IPS-15b (cell line): ENCODE results near the gene FBXO42.
"Not testable (repeated sequence)": the region's sequence is repeated elsewhere in the genome, so short reads cannot be mapped to it uniquely, and the experiment has no call there.

Experiments
- H3K27me3 ChIP-seq: one replicate; pipeline ENCODE4 v1.6.1; 2013; ENCODE audit warnings: low read length; ENCODE audit not compliant: control insufficient read depth, insufficient read depth
- H3K36me3 ChIP-seq: one replicate; pipeline ENCODE4 v1.6.1; 2013; ENCODE audit warnings: low read length; ENCODE audit not compliant: control insufficient read depth, insufficient read depth
- H3K4me1 ChIP-seq: one replicate; pipeline ENCODE4 v1.6.1; 2013; ENCODE audit warnings: mild to moderate bottlenecking, low read length; ENCODE audit not compliant: control insufficient read depth, insufficient read depth
- H3K4me3 ChIP-seq: one replicate; pipeline ENCODE4 v1.5.1; 2013; ENCODE audit warnings: low read depth, low read length
- H3K9ac ChIP-seq: one replicate; pipeline ENCODE4 v1.6.1; 2013; ENCODE audit warnings: low read depth, mild to moderate bottlenecking, low read length
- H3K9me3 ChIP-seq: one replicate; pipeline ENCODE4 v1.6.1; 2013; ENCODE audit warnings: mild to moderate bottlenecking, low read length; ENCODE audit not compliant: control insufficient read depth, insufficient read depth

The FBXO42 gene

DNA sequence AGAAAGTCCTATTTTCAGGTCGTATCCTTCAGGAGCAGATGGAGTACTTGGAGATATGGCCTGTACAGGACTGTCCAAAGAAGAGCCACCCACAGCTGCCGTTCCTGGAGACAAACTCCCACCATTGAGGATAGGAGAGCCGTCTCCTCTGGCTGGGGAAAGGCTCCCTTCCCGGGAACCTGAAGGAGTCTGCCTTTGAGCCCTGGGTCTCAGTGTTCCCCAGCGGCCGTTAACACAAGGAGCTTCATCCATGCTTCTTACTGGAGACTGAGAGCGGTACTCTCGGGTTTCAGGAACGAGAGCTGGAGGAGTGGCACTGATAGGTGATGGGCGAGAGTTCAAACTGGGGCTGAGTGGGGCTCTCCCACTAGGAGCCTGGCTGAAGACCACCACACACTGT is 100.9 kb downstream of the FBXO42 start:
- Histone ChIP-seq H3K36me3 (peaks cover 14% of the 10 kb centered on the region), H3K9me3 (no peaks in the 10 kb centered on the region), H3K4me3 (no peak overlapping the region), H3K9ac (no peak overlapping the region), H3K4me1 (no peaks in the 10 kb centered on the region), H3K27me3 (no peaks in the 10 kb centered on the region)

DNA sequence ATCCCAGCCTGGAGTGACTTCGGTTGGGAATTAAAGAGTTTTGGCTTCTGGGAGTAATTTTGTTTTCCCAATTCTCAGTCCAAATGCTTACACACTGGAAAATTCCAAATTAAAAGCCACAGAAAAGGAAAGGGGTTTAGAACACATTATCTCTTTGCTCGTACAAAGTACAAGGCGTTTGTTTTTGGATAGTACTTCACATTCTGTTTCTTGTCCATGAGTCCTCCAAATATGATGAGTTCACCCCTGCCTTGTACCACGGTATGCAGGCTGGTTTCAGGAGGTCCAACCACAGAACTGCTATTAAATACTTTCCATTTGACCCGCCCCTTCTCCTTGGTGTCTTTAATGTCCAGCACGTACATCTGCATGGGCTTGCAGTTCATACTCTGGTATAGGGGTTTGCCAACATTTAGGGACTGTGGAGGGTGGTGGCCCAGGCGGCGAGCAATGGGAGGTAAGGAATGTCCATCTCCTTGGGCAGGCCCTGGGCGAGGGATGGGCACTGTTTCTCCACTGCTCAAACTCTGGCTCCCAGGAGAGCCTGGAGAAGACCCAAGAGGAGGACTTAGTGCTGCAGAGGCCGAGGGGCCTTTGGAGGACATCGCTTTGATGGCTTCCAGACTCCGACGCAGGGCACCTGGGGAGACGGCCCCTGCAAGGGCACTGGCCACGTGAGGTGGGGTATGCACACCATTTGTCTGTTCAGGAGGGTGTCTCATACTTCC is 101.6 kb downstream of the FBXO42 start:
- no peaks in the 10 kb centered on the region for H3K27me3 ChIP-seq
- H3K36me3 ChIP-seq: peaks cover 14% of the 10 kb centered on the region
- no peak overlapping the region for H3K4me3 ChIP-seq
- no peaks in the 10 kb centered on the region for H3K4me1 ChIP-seq
- no peaks in the 10 kb centered on the region for H3K9me3 ChIP-seq
- H3K9ac ChIP-seq: no peak overlapping the region

DNA sequence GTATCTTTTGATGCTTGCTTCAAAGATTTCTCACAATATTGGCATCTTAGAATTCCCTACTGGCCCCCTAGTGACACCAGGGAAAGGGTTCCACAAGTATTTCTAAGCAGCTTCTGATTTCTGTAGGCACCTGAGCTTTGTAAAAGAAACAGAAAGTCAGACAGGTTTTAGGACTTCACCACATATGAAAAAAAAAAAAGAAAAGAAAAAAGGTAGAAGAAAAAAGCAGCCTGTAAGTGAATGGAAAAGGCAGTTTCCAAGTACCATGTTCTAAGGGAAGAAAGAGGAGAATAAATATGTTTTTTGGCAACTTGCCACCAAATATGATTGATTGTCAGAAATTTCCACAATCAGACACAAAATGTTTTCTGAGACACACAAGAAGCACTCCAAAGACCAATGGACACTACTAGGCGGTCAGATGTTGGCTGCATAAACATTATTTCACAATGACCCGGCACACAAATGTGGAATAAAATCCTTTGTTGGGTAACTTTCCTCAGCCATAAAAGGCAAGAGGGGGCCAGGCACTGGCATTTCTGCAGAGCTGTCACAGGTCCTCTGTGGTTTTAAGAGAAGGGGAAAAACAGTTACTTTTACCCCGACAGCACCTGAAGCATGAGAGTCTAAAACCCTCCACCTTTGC is 102.6 kb downstream of the FBXO42 start:
- Histone ChIP-seq H3K4me1 (no peaks in the 10 kb centered on the region), H3K9me3 (no peaks in the 10 kb centered on the region), H3K4me3 (no peak overlapping the region), H3K27me3 (no peaks in the 10 kb centered on the region), H3K9ac (no peak overlapping the region), H3K36me3 (peaks cover 14% of the 10 kb centered on the region)

DNA sequence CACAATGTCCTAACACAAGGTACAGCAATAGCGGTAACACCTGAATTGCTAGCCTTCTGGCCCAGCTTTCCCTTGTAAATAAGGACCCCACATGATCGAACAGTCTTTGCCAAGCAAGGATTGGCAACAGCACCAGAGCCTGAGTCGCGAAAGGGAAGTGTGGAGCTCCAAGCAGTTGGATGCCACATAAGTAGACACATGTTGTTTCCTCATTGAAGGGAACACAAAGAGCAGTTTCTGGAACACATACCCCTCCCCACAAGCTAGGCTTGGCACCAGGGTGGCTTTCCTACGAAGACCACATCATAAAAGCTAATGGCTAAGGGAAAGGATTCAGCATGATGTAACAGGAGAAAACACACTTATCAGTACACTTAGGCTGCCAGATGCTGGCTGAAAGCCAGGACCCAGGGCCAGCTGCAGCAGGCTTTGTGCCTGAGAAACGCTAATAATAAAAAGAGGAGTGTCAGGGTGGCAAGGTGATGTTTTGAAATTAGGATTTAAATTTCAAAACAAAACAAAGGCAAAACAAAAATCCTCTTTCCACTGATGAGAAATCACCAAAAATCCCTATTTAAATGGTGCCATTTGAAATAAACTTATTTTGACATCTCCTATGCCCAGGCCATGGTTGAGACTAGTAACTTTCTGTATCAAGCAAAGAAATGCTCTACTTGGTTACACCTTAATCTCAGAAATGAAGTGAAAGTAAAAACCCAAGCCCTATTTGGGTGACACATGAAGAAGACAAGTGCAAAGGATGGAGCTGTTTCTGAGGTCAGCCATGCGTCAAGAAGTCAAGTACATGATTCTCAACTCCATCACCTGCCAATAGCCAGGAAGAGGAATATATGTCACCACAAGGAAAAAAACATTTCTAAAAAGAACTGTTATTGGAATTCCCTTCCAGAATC is 103.4 kb downstream of the FBXO42 start:
- Histone ChIP-seq H3K4me3 (no peak overlapping the region), H3K9ac (no peak overlapping the region), H3K36me3 (peaks cover 14% of the 10 kb centered on the region), H3K4me1 (no peaks in the 10 kb centered on the region), H3K9me3 (no peaks in the 10 kb centered on the region), H3K27me3 (no peaks in the 10 kb centered on the region)

DNA sequence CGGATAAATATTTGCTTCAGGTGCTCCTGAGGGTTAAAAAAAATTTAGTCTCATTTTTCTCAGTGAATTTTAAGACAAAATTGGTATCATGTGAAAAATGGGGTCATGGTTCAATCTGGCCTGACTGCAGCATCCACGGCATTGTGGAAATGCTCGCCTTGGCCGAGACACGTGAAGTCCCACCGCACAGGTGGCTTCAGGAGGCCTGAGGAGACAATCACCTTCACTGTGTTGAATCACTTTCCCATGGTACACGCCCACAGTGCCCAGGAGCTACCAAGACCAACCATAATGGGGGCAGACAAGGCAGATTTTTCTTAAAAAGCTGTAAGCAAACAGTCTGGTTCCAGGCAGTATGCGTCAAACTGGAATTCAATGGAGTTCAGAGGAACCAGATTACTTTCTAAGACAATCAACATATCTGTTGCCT is 104.3 kb downstream of the FBXO42 start:
- Histone ChIP-seq H3K27me3 (no peaks in the 10 kb centered on the region), H3K4me1 (no peaks in the 10 kb centered on the region), H3K36me3 (peaks cover 14% of the 10 kb centered on the region), H3K4me3 (no peak overlapping the region), H3K9me3 (no peaks in the 10 kb centered on the region), H3K9ac (no peak overlapping the region)

DNA sequence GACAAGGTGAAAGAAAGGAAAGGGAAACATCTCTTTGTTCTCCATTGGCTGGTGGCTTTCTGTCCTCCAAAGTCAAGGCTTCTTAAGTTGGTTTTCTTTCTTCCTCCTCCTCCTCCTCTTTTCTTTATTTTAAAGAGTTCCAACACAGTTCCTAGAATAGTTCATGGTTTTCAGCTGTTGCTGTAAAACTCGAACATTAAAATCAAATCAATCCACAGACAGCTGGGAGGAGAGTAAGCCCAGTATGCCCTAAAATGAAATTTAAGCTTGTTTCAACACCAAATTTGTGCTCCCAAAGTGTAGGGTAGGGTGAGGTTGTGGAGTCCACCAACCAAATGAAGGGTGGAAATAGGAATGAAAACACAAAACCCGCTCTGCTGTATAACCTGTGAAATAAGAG is 104.8 kb downstream of the FBXO42 start:
- Histone ChIP-seq H3K4me1 (no peaks in the 10 kb centered on the region), H3K9me3 (no peaks in the 10 kb centered on the region), H3K36me3 (peaks cover 12% of the 10 kb centered on the region), H3K9ac (no peak overlapping the region), H3K4me3 (no peak overlapping the region), H3K27me3 (no peaks in the 10 kb centered on the region)

DNA sequence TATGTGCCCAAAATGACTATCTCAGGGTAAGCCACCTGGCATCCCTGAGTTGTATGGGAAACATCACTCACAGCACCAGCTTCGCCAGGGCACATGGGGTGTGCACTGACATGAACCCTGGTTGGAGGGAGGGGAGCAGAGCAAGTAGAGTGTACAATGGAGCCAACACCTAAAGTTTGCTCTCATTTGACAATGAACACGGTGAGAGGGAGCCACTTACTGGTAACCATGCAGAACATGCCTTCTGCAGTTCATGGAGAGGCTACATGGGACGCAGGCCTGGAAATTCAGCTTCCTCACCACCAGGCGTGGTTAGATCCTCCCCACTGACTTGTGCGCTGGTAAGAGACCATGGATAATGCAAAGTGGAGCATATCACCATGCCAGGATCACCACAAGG is 105.3 kb downstream of the FBXO42 start:
- Histone ChIP-seq H3K9ac (no peak overlapping the region), H3K4me3 (no peak overlapping the region), H3K4me1 (no peaks in the 10 kb centered on the region), H3K27me3 (no peaks in the 10 kb centered on the region), H3K36me3 (peaks cover 9% of the 10 kb centered on the region), H3K9me3 (no peaks in the 10 kb centered on the region)

DNA sequence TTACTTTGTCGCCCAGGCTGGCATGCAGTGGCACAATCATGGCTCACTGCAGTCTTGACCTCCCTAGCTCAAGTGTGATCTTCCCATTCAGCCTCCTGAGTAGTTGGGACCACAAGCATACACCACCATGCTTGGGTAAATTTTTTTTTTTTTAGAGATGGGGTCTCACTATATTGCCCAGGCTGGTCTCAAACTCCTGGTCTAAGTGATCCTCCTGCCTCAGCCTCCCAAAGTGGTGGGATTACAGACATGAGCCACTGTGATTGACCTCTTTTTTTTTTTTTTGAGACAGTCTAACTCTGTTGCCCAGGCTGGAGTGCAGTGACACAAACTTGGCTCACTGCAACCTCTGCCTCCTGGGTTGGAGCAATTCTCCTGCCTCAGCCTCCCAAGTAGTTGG is 106.0 kb downstream of the FBXO42 start:
- H3K9ac ChIP-seq, H3K27me3 ChIP-seq, H3K4me1 ChIP-seq, H3K4me3 ChIP-seq, H3K9me3 ChIP-seq, H3K36me3 ChIP-seq: not testable (repeated sequence)

DNA sequence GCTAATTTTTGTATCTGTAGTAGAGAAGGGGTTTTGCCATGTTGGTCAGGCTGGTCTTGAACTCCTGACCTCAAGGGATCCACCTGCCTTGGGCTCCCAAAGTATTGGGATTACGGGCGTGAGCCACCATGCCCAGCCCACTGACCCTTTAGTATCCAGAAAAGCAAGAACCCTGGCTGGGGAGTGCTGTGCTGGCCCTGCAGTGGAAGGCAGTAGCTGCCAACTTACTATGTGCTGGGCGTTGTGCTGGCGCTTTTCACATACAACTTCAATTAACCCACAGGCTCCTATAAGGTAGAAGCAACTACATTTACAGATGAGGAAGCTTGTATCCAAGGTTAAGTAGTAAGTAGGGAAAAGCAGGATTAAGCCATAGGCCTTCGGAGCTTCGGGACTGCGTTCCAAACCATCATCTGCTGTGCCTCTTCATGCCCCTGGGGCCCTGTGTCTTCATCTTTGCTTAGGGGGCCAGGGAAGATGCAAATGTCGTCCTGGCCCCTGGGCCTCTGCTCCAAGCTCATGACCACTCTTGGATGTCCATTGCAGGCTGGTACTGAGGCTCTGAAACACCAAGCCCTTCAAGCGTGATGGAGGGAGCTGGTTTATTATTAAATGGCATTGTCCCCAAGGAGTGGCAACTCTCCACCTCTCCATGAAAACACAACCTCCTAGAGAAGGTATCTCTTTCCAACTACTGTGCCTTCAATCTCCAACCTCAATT is 106.6 kb downstream of the FBXO42 start:
- H3K36me3 ChIP-seq: peaks cover under 1% of the 10 kb centered on the region
- H3K9ac ChIP-seq: no peak overlapping the region
- no peak overlapping the region for H3K4me3 ChIP-seq
- H3K4me1 ChIP-seq: no peaks in the 10 kb centered on the region
- H3K9me3 ChIP-seq: no peaks in the 10 kb centered on the region
- no peaks in the 10 kb centered on the region for H3K27me3 ChIP-seq

DNA sequence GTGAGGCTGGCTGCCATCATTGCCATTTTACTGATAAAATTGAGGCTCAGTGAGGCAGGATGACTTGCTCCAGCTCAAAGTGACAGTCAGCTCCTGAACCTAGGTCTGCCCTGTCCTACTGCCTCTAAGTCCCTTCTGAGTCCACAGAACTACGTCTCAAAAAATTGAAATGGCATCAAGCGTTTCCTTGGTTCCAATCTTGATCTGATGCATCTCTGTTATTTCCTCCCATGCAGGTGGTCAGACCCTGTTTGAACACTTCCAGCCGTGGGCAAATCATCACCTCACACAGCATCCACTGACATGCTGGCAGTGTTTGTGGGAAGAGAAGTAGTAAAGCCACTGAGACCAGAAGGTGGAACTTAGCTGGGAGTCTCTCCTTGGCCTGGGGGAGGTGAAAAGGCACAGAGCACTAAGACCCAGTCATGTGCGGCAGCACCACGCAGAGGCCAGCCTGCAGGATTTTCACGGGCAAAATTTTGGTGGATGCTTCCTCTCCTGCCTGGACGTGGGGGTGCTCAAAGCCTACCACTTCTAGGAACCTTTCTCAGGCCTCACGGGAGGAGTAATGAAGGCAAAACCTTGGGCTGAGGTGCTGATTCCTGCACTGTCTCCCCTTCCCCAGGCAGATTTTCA is 107.5 kb downstream of the FBXO42 start:
- Histone ChIP-seq H3K27me3 (no peaks in the 10 kb centered on the region), H3K4me3 (no peak overlapping the region), H3K36me3 (no peaks in the 10 kb centered on the region), H3K4me1 (no peaks in the 10 kb centered on the region), H3K9me3 (no peaks in the 10 kb centered on the region), H3K9ac (no peak overlapping the region)
